ENCODE results near the gene ARRDC4. TPM values are rescaled to one million over a fixed set of nuclear protein-coding genes. Genes with fewer than 3 reads are reported as not detected.

The ARRDC4 gene, protein sequence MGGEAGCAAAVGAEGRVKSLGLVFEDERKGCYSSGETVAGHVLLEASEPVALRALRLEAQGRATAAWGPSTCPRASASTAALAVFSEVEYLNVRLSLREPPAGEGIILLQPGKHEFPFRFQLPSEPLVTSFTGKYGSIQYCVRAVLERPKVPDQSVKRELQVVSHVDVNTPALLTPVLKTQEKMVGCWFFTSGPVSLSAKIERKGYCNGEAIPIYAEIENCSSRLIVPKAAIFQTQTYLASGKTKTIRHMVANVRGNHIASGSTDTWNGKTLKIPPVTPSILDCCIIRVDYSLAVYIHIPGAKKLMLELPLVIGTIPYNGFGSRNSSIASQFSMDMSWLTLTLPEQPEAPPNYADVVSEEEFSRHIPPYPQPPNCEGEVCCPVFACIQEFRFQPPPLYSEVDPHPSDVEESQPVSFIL
- total RNA-seq: 8.0 and 8.4 TPM in 2 replicates

GRCh38 chr15:97960364-97961066, at the start of gene ARRDC4:
TSS of gene ARRDC4 (plus strand) at chr15:97960703. CDS start at chr15:97960862, 159 bp downstream.
- peak; percentile 77 for DNase-seq (ENCODE audit: extremely low read depth, low read depth, low spot score)

GRCh38 chr15:97914711-97915110, 45.8 kb upstream of the ARRDC4 start:
- DNase-seq (ENCODE audit: extremely low read depth, low read depth, low spot score): no peak

DNA sequence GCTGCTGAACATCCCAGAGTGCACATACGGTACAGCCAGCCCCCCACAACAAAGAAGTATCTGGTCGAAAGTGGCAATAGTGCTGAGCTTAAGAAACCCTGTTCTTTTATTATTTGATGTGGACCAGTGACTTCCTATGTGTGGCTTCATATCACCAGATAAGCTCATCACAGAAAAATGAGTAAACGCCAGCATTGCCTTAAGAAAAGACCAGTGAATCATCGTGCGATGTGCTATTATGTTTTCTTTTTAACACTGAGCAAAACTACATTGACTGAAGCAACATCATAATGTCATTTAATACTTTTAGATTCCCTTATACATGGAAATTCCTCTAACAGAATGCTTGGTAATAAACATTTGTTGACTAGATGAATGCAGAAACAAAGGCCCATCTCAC, 45.2 kb upstream of the ARRDC4 start:
- no peak for DNase-seq (ENCODE audit: extremely low read depth, low read depth, low spot score)

- no peak for DNase-seq (ENCODE audit: extremely low read depth, low read depth, low spot score)
Observed at GRCh38 chr15:97921296-97921865, 39.1 kb upstream of the ARRDC4 start.

DNA sequence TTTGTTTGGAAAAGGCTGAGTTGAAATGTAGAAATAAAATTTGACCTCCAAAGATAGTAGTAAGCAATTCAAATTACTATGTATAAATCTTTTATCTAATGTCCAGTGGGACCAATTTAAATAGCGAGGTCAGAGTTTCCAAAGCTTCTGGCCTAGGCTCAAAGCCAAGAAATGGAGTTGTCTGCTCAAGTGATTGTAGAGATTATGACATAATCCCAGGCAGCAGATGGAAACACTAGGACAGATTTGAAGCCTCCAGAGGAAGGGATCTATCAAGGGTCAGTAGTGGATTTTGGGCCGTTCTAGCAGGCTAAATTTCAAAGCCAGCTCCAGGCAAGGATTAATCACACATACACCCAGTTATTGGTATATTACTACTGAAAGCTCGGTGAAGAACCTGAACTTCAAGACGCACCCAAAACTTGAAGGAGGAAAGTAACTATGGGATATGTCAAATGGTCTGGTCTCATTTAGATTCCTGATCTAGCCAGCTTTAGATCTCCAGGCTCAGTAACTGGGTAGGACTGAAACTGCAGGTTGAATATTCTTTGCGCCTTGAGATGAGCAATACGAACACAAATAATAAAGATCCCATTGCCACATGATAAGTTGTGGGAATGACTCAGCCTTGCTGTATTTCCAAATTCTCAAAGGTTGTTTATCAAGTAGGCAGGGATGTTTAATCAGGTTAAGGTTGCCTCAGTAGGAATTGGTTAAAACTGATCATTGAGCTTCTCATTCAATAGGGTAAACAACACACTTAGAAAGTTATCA, 30.9 kb upstream of the ARRDC4 start:
- no peak for DNase-seq (ENCODE audit: extremely low read depth, low read depth, low spot score)

DNA sequence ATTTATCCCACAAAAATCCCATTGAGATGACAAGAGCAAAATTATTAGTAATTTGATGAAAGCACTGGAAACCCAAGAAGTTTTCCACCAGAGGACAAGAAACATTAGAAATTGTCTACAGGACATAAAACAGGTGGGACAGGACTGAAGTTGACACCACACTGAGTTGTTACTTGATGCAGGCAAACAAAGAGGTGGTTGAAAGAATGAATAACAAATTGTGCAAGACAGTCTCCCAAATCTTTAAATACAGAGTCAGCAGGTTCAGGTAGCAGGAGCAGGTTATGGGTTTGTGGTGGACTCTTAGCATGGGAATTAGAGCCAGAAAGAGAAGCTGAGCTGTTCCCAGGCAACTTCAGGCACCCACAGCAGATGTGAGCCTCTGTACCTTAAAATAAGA, 30.3 kb upstream of the ARRDC4 start:
- no peak for DNase-seq (ENCODE audit: extremely low read depth, low read depth, low spot score)

- no peak for DNase-seq (ENCODE audit: extremely low read depth, low read depth, low spot score)
Observed at GRCh38 chr15:97931314-97931713, 29.2 kb upstream of the ARRDC4 start.

DNA sequence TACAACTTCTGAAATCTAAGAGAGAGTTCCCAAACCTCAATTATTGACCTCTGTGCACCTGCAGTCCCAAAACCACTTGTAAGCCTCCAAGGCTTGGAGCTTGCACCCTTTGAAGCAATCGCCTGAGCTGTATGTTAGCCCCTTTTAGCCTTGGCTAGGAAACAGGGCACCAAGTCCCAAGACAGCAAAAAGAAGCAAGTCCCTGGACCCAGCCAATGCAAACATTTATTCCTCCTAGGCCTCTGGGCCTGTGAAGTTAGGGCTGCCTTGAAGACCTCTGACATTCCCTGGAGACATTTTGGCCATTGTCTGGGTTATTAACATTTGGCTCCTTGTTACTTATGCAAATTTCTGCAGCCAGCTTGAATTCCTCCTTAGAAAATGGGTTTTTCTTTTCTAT, 26.9 kb upstream of the ARRDC4 start:
- DNase-seq (ENCODE audit: extremely low read depth, low read depth, low spot score): no peak

- DNase-seq (ENCODE audit: extremely low read depth, low read depth, low spot score): no peak
Observed at GRCh38 chr15:97940993-97941392, 19.5 kb upstream of the ARRDC4 start.

GRCh38 chr15:97941572-97941971, 18.9 kb upstream of the ARRDC4 start:
- no peak for DNase-seq (ENCODE audit: extremely low read depth, low read depth, low spot score)

GRCh38 chr15:97944724-97945123, 15.8 kb upstream of the ARRDC4 start:
- DNase-seq (ENCODE audit: extremely low read depth, low read depth, low spot score): no peak

DNA sequence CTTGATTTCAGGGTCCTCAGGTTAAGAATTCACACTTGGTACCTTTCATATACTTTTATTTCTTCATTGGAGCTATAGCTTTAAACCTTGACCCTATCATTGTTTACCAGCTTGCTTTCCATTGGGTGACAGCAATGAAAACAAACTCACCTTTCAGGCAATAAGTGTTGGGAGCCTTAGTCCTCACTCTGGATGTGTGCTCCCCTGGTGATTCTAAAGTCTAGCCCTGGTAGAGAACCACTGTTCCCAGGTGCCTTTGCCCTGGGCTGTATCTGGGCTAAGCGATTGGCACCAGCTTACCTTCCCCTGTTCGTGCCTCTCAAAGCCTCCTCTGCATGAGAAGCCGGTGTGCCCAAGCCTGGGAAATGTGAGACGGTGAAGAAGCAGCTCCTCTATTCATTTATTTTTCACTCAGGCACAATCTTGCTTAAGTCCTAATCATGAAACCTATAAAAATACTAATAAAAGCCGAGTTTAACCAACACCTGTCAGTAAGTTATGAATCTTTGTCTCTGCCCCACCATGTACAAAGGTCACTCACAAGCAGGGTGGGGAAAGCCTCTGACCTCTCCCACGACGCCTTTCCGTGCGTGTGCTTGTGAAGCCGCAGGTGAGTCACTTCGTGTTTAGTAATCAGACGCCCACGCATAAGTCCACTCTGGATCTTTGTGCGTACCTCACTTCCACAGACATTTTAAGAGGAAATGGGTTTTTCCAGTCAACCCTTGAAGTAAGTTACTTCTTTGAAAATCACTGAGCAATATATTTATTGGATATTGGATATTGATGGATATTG, 12.8 kb upstream of the ARRDC4 start:
- DNase-seq (ENCODE audit: extremely low read depth, low read depth, low spot score): no peak

GRCh38 chr15:97953254-97953653, 7.2 kb upstream of the ARRDC4 start:
- DNase-seq (ENCODE audit: extremely low read depth, low read depth, low spot score): no peak

GRCh38 chr15:97953748-97954147, 6.8 kb upstream of the ARRDC4 start:
- DNase-seq (ENCODE audit: extremely low read depth, low read depth, low spot score): no peak

- no peak for DNase-seq (ENCODE audit: extremely low read depth, low read depth, low spot score)
Observed at GRCh38 chr15:97955035-97955434, 5.5 kb upstream of the ARRDC4 start.

GRCh38 chr15:97955529-97955928, 5.0 kb upstream of the ARRDC4 start:
- DNase-seq (ENCODE audit: extremely low read depth, low read depth, low spot score): no peak

GRCh38 chr15:97959724-97960363, 659 bp upstream of the ARRDC4 start:
- DNase-seq (ENCODE audit: extremely low read depth, low read depth, low spot score): no peak

DNA sequence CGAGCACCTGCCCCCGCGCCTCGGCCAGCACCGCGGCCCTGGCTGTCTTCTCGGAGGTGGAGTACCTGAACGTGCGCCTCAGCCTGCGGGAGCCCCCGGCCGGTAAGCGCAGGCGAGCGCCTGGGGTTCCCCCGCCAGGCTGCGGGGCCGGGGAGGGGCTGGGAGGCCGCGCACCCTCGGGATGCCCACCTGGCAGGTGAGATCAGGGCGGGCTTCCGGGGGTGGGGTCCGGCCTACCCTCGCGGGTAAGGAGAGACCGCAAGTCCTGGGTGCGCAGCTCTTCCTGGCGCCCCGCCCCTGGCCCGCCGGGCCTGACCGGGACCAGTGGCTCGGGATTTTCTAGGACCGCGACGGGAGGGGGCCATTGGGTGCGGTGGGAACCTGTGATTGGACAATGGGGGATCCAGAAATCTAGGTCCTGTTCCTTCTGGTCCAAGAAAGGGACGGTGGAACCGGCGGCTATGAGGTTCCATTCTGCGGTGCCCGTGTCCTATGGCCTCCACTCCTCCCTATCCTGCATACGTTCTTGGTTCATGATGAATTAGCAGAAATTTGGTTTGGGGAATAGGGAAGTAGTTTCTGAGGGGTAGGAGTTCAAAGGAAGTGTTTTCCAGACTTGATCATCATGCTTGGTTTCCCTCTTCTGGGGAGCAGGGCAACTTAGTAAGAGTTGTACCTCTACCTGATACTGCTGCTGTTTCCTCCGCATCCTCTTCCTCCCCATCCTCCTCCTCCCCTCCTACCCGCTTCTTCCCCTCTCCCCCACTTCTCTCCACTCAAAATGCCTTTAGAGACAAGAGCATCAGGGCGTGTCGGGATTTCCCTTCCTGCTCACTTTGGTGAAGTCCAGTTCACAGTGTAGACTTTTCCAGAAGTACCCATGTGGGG, 808 bp downstream of the ARRDC4 start:
- no peak for DNase-seq (ENCODE audit: extremely low read depth, low read depth, low spot score)

DNA sequence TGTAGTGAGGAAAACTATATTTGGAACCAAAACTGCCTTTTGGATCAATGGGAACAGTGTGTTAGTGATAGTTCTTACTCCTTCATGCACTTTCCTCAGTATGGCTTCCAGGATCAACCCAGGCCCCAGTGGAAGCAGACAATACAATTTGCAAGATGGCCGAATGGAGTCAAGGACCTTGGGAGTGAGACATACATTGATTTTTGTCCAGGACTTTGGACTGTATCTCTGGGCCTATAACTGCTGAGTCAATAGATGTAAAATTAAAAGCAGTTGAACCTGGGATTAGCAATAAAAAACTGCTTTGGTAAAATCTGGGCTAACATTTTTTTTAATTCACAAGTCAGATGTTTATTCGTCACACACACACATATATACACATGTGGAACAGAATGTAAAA, 1.8 kb downstream of the ARRDC4 start:
- DNase-seq (ENCODE audit: extremely low read depth, low read depth, low spot score): no peak
